Measurements from ENCODE around the gene PIP5KL1.

The PIP5KL1 gene

GRCh38 chr9:127915801-127916719 is 14.5 kb downstream of the PIP5KL1 start:
- TF ChIP-seq ZFP3 (CRISPR knock-in tag; IDR thresholded peaks at IDR 0.05) (no peak), PATZ1 (CRISPR knock-in tag; IDR thresholded peaks at IDR 0.05; ENCODE audit: borderline replicate concordance) (no peak), OSR1 (CRISPR knock-in tag; IDR thresholded peaks at IDR 0.05) (no peak), TCF4 (CRISPR knock-in tag; IDR thresholded peaks at IDR 0.05; ENCODE audit: borderline replicate concordance) (no peak), ISL1 (CRISPR knock-in tag; IDR thresholded peaks at IDR 0.05) (no peak), ESRRG (CRISPR knock-in tag; IDR thresholded peaks at IDR 0.05) (no peak), SNAI2 (CRISPR knock-in tag; IDR thresholded peaks at IDR 0.05) (no peak)
- ATAC-seq: peak; percentile 1; the same call in 2 of the 3 replicates

GRCh38 chr9:127915325-127915752 is 15.2 kb downstream of the PIP5KL1 start:
- no peak for TF ChIP-seq ZFP3 (CRISPR knock-in tag; IDR thresholded peaks at IDR 0.05)
- no peak for TF ChIP-seq ZNF565 (CRISPR knock-in tag; conservative IDR thresholded peaks at IDR 0.05; ENCODE audit: low read depth)
- TF ChIP-seq CSRNP3 (CRISPR knock-in tag; IDR thresholded peaks at IDR 0.05): no peak
- no peak for ATAC-seq

GRCh38 chr9:127913682-127914081 is 16.9 kb downstream of the PIP5KL1 start:
- TF ChIP-seq ISL1 (CRISPR knock-in tag; IDR thresholded peaks at IDR 0.05): no peak
- TF ChIP-seq ZFP30 (CRISPR knock-in tag; IDR thresholded peaks at IDR 0.05): no peak
- no peak for TF ChIP-seq PPARA (CRISPR knock-in tag; IDR thresholded peaks at IDR 0.05; ENCODE audit: borderline replicate concordance)
- no peak for TF ChIP-seq TOX (CRISPR knock-in tag; IDR thresholded peaks at IDR 0.05; ENCODE audit: borderline replicate concordance)
- no peak for TF ChIP-seq ZC3H10 (CRISPR knock-in tag; IDR thresholded peaks at IDR 0.05)
- TF ChIP-seq RARB (CRISPR knock-in tag; IDR thresholded peaks at IDR 0.05): no peak
- no peak for TF ChIP-seq CREB5 (CRISPR knock-in tag; IDR thresholded peaks at IDR 0.05; ENCODE audit: low read depth)
- TF ChIP-seq ZNF70 (CRISPR knock-in tag; IDR thresholded peaks at IDR 0.05): no peak
- no peak for TF ChIP-seq SNAI2 (CRISPR knock-in tag; IDR thresholded peaks at IDR 0.05)
- no peak for TF ChIP-seq ARNTL (CRISPR knock-in tag; IDR thresholded peaks at IDR 0.05; ENCODE audit: borderline replicate concordance, low read depth)
- no peak for TF ChIP-seq GLIS3 (CRISPR knock-in tag; IDR thresholded peaks at IDR 0.05)
- TF ChIP-seq POU6F1 (CRISPR knock-in tag; IDR thresholded peaks at IDR 0.05; ENCODE audit: borderline replicate concordance, low read depth): no peak
- TF ChIP-seq ZNF8 (CRISPR knock-in tag; IDR thresholded peaks at IDR 0.05): no peak
- ATAC-seq: no peak

- ATAC-seq: no peak
- TF ChIP-seq SNAI2 (CRISPR knock-in tag; IDR thresholded peaks at IDR 0.05) (no peak), CSDC2 (CRISPR knock-in tag; IDR thresholded peaks at IDR 0.05) (no peak), POU6F1 (CRISPR knock-in tag; IDR thresholded peaks at IDR 0.05; ENCODE audit: borderline replicate concordance, low read depth) (no peak), CREB5 (CRISPR knock-in tag; IDR thresholded peaks at IDR 0.05; ENCODE audit: low read depth) (no peak), ARNTL (CRISPR knock-in tag; IDR thresholded peaks at IDR 0.05; ENCODE audit: borderline replicate concordance, low read depth) (no peak), ZFP30 (CRISPR knock-in tag; IDR thresholded peaks at IDR 0.05) (no peak), RARB (CRISPR knock-in tag; IDR thresholded peaks at IDR 0.05) (no peak), BACH2 (CRISPR knock-in tag; IDR thresholded peaks at IDR 0.05; ENCODE audit: borderline replicate concordance) (no peak), PATZ1 (CRISPR knock-in tag; IDR thresholded peaks at IDR 0.05; ENCODE audit: borderline replicate concordance) (no peak), ZNF8 (CRISPR knock-in tag; IDR thresholded peaks at IDR 0.05) (no peak)
Measured at GRCh38 chr9:127912882-127913281, 17.7 kb downstream of the PIP5KL1 start.

Data from SK-N-SH treated with all-trans-retinoic acid at 6 μM for 48 hours (cell line).